ENCODE data around the gene SEMA4G. TPM values are rescaled to one million over a fixed set of nuclear protein-coding genes. Genes with fewer than 3 reads are reported as not detected.

Gene SEMA4G
- total and polyA plus RNA-seq, 8 donors: 2.7 to 44.2 (median 33.9) TPM

DNA sequence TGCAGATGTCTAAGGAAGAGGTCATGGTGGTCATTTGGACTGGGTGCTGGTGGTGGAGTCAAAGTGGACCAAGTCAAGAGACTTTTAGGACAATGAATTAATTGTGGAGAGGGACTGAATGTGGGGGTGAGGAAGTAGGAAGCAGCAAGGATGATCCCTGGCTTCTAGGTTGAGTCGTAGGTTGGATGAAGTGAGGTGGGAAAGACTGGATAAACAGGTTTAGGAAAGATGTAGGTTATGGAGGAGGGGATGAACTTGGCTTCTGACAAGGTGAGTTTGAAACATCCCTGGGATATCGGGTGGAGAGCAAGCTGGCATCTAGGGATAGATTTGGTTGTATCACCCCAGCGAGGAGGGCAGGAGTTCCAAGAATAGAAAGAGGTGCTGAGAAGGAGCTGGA, 7.6 kb downstream of the SEMA4G start:
- Histone ChIP-seq H3K36me3 (peaks cover 0 to 33% of the 10 kb centered on the region in 2 donors), H3K4me3 (no peak overlapping the region), H3K9me3 (no peaks in the 10 kb centered on the region), H3K27me3 (no peaks in the 10 kb centered on the region), H3K4me1 (no peaks in the 10 kb centered on the region), H3K27ac (no peak overlapping the region)
- DNase-seq (no peak), ATAC-seq (no peak)
- intact Hi-C loops (cut with DNase I): no loop called here
- TF ChIP-seq, protein P1, sequence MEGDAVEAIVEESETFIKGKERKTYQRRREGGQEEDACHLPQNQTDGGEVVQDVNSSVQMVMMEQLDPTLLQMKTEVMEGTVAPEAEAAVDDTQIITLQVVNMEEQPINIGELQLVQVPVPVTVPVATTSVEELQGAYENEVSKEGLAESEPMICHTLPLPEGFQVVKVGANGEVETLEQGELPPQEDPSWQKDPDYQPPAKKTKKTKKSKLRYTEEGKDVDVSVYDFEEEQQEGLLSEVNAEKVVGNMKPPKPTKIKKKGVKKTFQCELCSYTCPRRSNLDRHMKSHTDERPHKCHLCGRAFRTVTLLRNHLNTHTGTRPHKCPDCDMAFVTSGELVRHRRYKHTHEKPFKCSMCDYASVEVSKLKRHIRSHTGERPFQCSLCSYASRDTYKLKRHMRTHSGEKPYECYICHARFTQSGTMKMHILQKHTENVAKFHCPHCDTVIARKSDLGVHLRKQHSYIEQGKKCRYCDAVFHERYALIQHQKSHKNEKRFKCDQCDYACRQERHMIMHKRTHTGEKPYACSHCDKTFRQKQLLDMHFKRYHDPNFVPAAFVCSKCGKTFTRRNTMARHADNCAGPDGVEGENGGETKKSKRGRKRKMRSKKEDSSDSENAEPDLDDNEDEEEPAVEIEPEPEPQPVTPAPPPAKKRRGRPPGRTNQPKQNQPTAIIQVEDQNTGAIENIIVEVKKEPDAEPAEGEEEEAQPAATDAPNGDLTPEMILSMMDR (IDR thresholded peaks at IDR 0.05): no peak

DNA sequence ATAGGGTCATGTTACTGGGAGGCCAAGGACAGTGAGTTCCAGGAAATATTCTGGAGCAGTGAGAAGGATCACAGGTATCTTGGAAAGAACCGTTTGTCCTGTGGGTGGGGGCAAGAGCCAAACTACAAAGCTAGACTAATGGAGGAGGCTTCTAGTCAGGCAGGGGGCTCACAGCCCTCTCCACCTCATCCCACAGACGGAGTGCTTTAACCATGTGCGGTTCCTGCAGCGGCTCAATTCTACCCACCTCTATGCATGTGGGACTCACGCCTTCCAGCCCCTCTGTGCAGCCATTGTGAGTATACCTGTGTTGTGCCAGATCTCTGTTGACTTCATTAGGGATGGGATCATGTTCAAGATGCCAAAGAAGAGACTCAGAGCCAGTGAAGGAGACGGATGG, 8.1 kb downstream of the SEMA4G start:
- no peak for DNase-seq
- intact Hi-C loops (cut with DNase I): no loop called here
- no peak overlapping the region for H3K4me3 ChIP-seq
- TF ChIP-seq, protein P1 (IDR thresholded peaks at IDR 0.05): no peak
- no peak overlapping the region for H3K27ac ChIP-seq
- no peaks in the 10 kb centered on the region for H3K4me1 ChIP-seq
- H3K36me3 ChIP-seq: peaks cover 0 to 38% of the 10 kb centered on the region in 2 donors
- H3K9me3 ChIP-seq: no peaks in the 10 kb centered on the region
- H3K27me3 ChIP-seq: no peaks in the 10 kb centered on the region
- ATAC-seq: no peak

DNA sequence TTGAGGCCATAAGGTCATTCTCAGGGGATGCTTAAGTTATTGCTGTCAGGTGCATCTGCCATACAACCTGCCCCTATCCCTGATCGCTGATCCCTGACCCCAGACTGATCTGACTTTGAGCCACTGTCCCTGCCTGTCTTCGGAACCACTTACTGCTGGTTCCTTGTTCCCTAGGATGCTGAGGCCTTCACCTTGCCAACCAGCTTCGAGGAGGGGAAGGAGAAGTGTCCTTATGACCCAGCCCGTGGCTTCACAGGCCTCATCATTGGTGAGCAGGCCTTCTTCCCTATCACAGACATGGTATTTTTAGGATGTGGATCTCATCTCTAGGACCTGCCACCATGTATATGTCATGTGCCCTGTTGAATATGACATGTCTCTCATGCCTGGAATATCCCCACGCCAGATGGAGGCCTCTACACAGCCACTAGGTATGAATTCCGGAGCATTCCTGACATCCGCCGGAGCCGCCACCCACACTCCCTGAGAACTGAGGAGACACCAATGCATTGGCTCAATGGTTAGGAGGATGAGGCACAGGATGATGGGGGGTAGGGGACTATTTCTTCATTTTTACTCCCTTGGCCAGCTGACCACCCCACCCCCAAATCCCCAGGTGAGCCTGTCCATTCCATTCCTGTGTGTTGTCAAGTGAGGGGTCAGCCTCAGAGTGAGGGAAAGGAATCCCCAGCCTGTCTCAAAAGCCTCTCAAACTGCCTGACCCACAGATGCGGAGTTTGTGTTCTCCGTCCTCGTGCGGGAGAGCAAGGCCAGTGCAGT, 9.0 kb downstream of the SEMA4G start:
- Histone ChIP-seq H3K4me3 (no peak overlapping the region), H3K9me3 (no peaks in the 10 kb centered on the region), H3K4me1 (no peaks in the 10 kb centered on the region), H3K36me3 (peaks cover 0 to 45% of the 10 kb centered on the region in 2 donors), H3K27me3 (no peaks in the 10 kb centered on the region), H3K27ac (no peak overlapping the region)
- no peak for ATAC-seq
- intact Hi-C loops (cut with DNase I): no loop called here
- TF ChIP-seq, protein P1 (IDR thresholded peaks at IDR 0.05): no peak
- no peak for DNase-seq

DNA sequence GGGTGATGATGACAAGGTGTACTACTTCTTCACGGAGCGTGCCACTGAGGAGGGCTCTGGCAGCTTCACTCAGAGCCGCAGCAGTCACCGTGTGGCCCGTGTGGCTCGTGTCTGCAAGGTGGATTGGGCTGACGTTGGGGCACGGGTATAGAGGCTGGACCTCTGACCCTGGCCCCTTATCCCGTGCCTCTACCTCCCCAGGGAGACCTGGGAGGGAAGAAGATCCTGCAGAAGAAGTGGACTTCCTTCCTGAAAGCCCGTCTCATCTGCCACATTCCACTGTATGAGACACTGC, 9.5 kb downstream of the SEMA4G start:
- Histone ChIP-seq H3K4me1 (no peaks in the 10 kb centered on the region), H3K27me3 (no peaks in the 10 kb centered on the region), H3K9me3 (no peaks in the 10 kb centered on the region), H3K4me3 (no peak overlapping the region), H3K36me3 (peaks cover 0 to 51% of the 10 kb centered on the region in 2 donors), H3K27ac (no peak overlapping the region)
- ATAC-seq (no peak), DNase-seq (no peak)
- TF ChIP-seq, protein P1 (IDR thresholded peaks at IDR 0.05): no peak
- intact Hi-C loops (cut with DNase I): no loop called here

DNA sequence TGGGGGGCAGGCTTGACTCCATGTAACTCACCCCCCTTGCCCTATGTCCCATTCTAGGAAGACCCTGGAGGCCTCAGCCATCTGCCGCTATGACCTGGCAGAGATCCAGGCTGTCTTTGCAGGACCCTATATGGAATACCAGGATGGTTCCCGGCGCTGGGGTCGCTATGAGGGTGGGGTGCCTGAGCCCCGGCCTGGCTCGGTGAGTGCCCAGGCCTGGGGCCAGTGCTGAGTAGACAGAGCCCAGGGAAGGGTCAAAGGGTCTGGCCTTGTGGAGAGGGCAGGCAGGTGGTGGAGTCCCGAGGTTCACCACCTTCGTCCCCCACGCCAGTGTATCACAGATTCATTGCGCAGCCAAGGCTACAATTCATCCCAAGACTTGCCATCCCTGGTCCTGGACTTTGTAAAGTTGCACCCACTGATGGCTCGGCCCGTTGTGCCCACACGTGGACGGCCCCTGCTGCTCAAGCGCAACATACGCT, 10.5 kb downstream of the SEMA4G start:
- no peak overlapping the region for H3K4me3 ChIP-seq

More for the DNA sequence above, 10.5 kb downstream of the SEMA4G start:
- no peaks in the 10 kb centered on the region for H3K27me3 ChIP-seq
- TF ChIP-seq, protein P1 (IDR thresholded peaks at IDR 0.05): no peak
- DNase-seq (no peak), ATAC-seq (no peak)
- no peaks in the 10 kb centered on the region for H3K4me1 ChIP-seq
- H3K27ac ChIP-seq: no peak overlapping the region
- intact Hi-C loops (cut with DNase I): no loop called here
- no peaks in the 10 kb centered on the region for H3K9me3 ChIP-seq
- H3K36me3 ChIP-seq: peaks cover 0 to 53% of the 10 kb centered on the region in 2 donors
